Gastrocnemius medialis (tissue), 4 donors: ENCODE data around the gene RXRA. TPM values are rescaled to one million over a fixed set of nuclear protein-coding genes. Genes with fewer than 3 reads are reported as not detected.

Experiments
- ATAC-seq, 2 donors: fragments of 150-250 bp; one replicate each; pipeline ENCODE4 v1.9.1; 2016
- DNase-seq, 2 donors: peaks; one replicate each; pipeline ENCODE4 v3.0.0-alpha.2; 2019
- H3K27ac ChIP-seq, 4 donors: fragments of 200-600 bp; sonication (generic); 1 replicate in 1 of 4; 2 replicates in 3 of 4; pipeline ENCODE4 v1.5.1; 2016 to 2018; ENCODE audit warnings: mild to moderate bottlenecking in 2 of 4, moderate library complexity in 1 of 4
- H3K27me3 ChIP-seq, 3 donors: fragments of 200-600 bp; sonication (generic) in 2 of 3; 1 replicate in 1 of 3; 2 replicates in 2 of 3; pipeline versions ENCODE4 v1.5.1 to v1.6.0; 2016 to 2019; ENCODE audit warnings: mild to moderate bottlenecking in 1 of 3, moderate library complexity in 1 of 3
- H3K36me3 ChIP-seq, 2 donors: fragments of 200-600 bp; sonication (generic) in 1 of 2; one replicate each; pipeline ENCODE4 v1.5.1; 2017 to 2018
- H3K4me1 ChIP-seq, 2 donors: fragments of 200-600 bp; sonication (generic) in 1 of 2; one replicate each; pipeline ENCODE4 v1.5.1; 2016 to 2017; ENCODE audit warnings: mild to moderate bottlenecking in 2 of 2
- H3K4me3 ChIP-seq, 4 donors: fragments of 200-600 bp; sonication (generic) in 3 of 4; 1 replicate in 1 of 4; 2 replicates in 3 of 4; pipeline ENCODE4 v1.5.1; 2016 to 2019; ENCODE audit warnings: mild to moderate bottlenecking in 2 of 4
- H3K9me3 ChIP-seq, 3 donors: fragments of 200-600 bp; sonication (generic) in 2 of 3; 1 replicate in 1 of 3; 2 replicates in 2 of 3; pipeline ENCODE4 v1.5.1; 2016 to 2019
- CTCF ChIP-seq, 5 experiments: fragments of 450-650 bp in 3 of 5; fragments of 200-600 bp in 2 of 5; sonication (generic) in 2 of 5; IDR thresholded peaks in 4 of 5; conservative IDR thresholded peaks in 1 of 5; 1 replicate in 4 of 5; 2 replicates in 1 of 5; pipeline ENCODE4 v1.5.1; 2016 to 2019; ENCODE audit warnings: antibody characterized with exemption in 5 of 5, mild to moderate bottlenecking in 3 of 5, moderate library complexity in 3 of 5
- POLR2A ChIP-seq, 2 donors: fragments of 450-650 bp; IDR thresholded peaks; one replicate each; pipeline ENCODE4 v1.6.1; 2017; ENCODE audit warnings: antibody characterized with exemption in 2 of 2, mild to moderate bottlenecking in 2 of 2, moderate library complexity in 2 of 2
- in situ Hi-C, 4 donors: fragments of 200-750 bp; cut with MboI; loops; one replicate each; pipeline versions ENCODE4 v1.15.0 to v1.8.0; 2017; ENCODE audit warnings: low sequenced_read_pairs in 4 of 4
- intact Hi-C: fragments of 100-400 bp; cut with DNase I; formaldehyde crosslinking; loops from one replicate; pipeline ENCODE4 v1.15.1; 2023; ENCODE audit warnings: low total_unique reads
- total RNA-seq, 4 donors: library from RNA; depleted of rRNA; stranded (reverse); fragments of >200 nt; gene quantifications; one replicate each; pipeline versions ENCODE4 v1.1.0 to v1.2.3, GENCODE V29; 2016

Gene RXRA
- total RNA-seq, 4 donors from 2014 or later: 70.8 to 224 (median 160) TPM

- no peaks in the 10 kb centered on the region for H3K36me3 ChIP-seq
- DNase-seq (peak in 1 of 2 donors; percentile 75), ATAC-seq (no peak)
- intact Hi-C loops: no loop called here
- peak overlapping the region; percentile 90 to 100 (median 100) for H3K27ac ChIP-seq
- H3K4me1 ChIP-seq: peaks cover 91 to 95% of the 10 kb centered on the region in 2 donors
- in situ Hi-C loops: loop anchor here in 1 of 4 donors (5.0 kb wide), 1 partner anchor 67 kb away; no protein-coding TSS in a partner anchor
- peak overlapping the region in 1 of 4 donors; percentile 8 for H3K4me3 ChIP-seq
- no peak for TF ChIP-seq CTCF (IDR thresholded peaks at IDR 0.05 in 4 of 5, conservative IDR thresholded peaks at IDR 0.05 in 1 of 5)
- no peaks in the 10 kb centered on the region for H3K9me3 ChIP-seq
- no peaks in the 10 kb centered on the region for H3K27me3 ChIP-seq
Observed at GRCh38 chr9:134370213-134370492, 43.9 kb downstream of the RXRA start.

- ATAC-seq (no peak), DNase-seq (no peak)
- TF ChIP-seq POLR2A (IDR thresholded peaks at IDR 0.05) (no peak), CTCF (IDR thresholded peaks at IDR 0.05 in 4 of 5, conservative IDR thresholded peaks at IDR 0.05 in 1 of 5) (no peak)
- H3K9me3 ChIP-seq: no peaks in the 10 kb centered on the region
- peak overlapping the region; percentile 90 to 100 (median 100) for H3K27ac ChIP-seq
- no peaks in the 10 kb centered on the region for H3K36me3 ChIP-seq
- no peaks in the 10 kb centered on the region for H3K27me3 ChIP-seq
- no peak overlapping the region for H3K4me3 ChIP-seq
- H3K4me1 ChIP-seq: peaks cover 91 to 95% of the 10 kb centered on the region in 2 donors
- intact Hi-C loops: no loop called here
- in situ Hi-C loops: loop anchor here in 1 of 4 donors (5.0 kb wide), 1 partner anchor 67 kb away; no protein-coding TSS in a partner anchor
Observed at GRCh38 chr9:134370638-134371037, 44.4 kb downstream of the RXRA start.

GRCh38 chr9:134371731-134372130 is 45.5 kb downstream of the RXRA start:
- ATAC-seq: peak; percentile 19 to 21
- Histone ChIP-seq H3K4me1 (peaks cover 89 to 96% of the 10 kb centered on the region in 2 donors), H3K36me3 (no peaks in the 10 kb centered on the region), H3K9me3 (no peaks in the 10 kb centered on the region), H3K27me3 (no peaks in the 10 kb centered on the region), H3K4me3 (no peak overlapping the region), H3K27ac (peak overlapping the region; percentile 90 to 100 (median 100))
- in situ Hi-C loops (loop anchor here in 1 of 4 donors (5.0 kb wide), 1 partner anchor 66 kb away; no protein-coding TSS in a partner anchor), intact Hi-C loops (no loop called here)
- peak; percentile 78 to 91 for DNase-seq
- TF ChIP-seq CTCF (IDR thresholded peaks at IDR 0.05 in 4 of 5, conservative IDR thresholded peaks at IDR 0.05 in 1 of 5) (no peak), POLR2A (IDR thresholded peaks at IDR 0.05) (peak in 1 of 2 donors; percentile 76)

- Histone ChIP-seq H3K4me1 (peaks cover 89 to 96% of the 10 kb centered on the region in 2 donors), H3K36me3 (no peaks in the 10 kb centered on the region), H3K4me3 (peak overlapping the region in 2 of 4 donors; percentile 7 to 46), H3K9me3 (no peaks in the 10 kb centered on the region), H3K27ac (peak overlapping the region; percentile 90 to 100 (median 100)), H3K27me3 (no peaks in the 10 kb centered on the region)
- TF ChIP-seq POLR2A (IDR thresholded peaks at IDR 0.05): no peak
- no peak for TF ChIP-seq CTCF (IDR thresholded peaks at IDR 0.05 in 4 of 5, conservative IDR thresholded peaks at IDR 0.05 in 1 of 5)
- ATAC-seq: no peak
- DNase-seq: no peak
- intact Hi-C loops (no loop called here), in situ Hi-C loops (loop anchor here in 1 of 4 donors (5.0 kb wide), 1 partner anchor 65 kb away; no protein-coding TSS in a partner anchor)
Observed at GRCh38 chr9:134372581-134373267, 46.5 kb downstream of the RXRA start.
